GM19328 (cell line): ENCODE data around the gene BBS9.

ENCODE experiments used
- ATAC-seq: cut with Tn5 transposase; IDR thresholded peaks from one replicate; pipeline ENCODE4 v1.9.1; 2021; ENCODE audit warnings: mild to moderate bottlenecking, moderate library complexity; ENCODE audit not compliant: unreplicated experiment

Gene BBS9

DNA sequence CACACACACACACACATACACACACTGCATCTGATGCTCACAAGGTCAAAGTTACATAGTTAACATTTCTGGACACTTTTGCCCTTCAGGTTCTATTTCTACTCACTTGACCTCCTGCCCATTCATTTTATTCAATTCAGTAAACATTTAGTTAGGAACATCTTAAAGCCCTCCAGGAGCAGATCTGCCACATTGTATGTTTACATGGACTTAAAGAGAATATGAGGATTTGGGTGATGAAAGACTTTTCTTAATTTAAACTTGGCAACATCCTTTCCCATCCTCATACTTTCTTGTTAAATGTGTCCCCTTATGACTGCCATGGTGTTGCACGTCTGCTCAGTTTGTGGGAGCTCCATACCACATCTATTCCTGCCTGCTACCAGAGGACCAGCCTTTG lies 453.2 kb downstream of the BBS9 start:
- ATAC-seq = no peak

DNA sequence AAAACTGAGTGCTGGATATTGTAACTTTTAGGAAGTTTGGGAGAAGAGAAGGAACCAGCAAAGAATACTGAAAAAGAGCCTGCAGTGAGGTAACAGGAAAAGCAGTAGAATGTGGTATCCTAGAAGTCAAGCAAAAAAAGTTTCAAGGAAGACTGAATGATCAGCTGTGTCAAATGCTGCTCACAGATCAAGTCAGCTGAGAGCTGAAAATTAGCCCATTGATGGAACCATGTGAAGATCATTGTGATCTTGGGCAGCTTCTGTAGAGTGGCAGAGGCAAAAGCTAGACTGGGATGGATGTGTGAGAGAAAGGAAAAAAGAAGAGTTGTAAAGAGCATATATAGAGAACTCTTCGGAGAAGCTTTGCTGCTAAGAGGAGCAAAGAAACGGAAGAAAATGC lies 460.5 kb downstream of the BBS9 start:
- ATAC-seq = no peak

GRCh38 chr7:33590916-33591315 lies 461.6 kb downstream of the BBS9 start:
- no peak for ATAC-seq

DNA sequence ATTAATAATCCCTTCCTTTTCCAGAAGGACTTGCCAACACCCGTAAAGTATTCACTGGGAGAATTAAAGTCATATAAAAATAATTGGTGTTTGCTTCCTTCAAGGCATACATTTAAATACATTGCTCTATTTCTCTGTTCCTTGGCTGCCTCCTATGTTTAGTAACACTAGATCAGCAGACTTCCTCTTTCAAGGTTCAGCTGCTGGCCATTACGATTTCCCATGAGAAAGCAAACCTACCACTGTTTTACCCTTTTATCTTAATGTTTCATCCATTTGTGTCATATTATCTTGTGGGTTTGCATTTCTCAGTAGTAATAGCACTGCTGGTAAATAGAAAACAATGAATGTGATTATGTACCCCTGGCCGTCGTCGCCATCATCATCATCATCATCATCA lies 462.1 kb downstream of the BBS9 start:
- no peak for ATAC-seq

DNA sequence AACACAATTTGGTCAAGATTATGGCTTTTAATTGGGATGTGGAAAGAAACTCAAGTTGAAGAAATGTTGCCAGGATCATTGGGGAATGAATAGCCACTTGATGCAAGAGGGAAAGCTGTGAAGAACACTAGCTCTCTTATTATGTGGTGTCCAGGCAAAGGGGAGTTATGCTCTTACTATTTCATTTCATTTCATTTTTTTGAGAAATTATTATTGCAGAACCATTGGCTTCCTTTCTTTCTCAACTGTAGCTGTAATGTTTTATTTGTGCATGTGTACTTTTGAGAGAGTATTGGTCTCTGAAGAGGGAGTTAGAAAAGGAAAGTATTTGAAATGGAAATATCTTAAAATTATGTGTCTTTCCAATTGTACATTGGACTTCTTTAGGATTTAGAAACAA lies 463.4 kb downstream of the BBS9 start:
- no peak for ATAC-seq

DNA sequence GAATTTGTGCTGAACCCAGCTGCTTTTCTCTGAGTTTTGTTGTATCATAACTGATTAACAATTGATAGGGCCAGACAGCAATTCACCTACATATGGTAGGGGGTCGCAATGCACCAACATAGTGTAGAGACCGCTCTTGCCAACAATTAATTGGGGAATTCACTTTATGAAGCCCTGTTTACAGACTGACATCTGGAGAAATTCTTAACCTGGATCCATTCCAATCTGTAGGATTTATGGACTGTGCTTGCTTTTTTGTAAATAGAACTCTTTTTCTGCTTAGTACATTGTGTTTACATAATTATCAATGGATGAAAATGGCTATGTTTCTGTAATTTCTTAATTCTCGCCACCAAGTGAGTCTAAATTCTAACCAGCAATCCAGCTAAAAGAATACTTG lies 464.2 kb downstream of the BBS9 start:
- ATAC-seq = no peak

- ATAC-seq = no peak
Measured at GRCh38 chr7:33596686-33597085, 467.3 kb downstream of the BBS9 start.

GRCh38 chr7:33597181-33597580 lies 467.8 kb downstream of the BBS9 start:
- no peak for ATAC-seq

DNA sequence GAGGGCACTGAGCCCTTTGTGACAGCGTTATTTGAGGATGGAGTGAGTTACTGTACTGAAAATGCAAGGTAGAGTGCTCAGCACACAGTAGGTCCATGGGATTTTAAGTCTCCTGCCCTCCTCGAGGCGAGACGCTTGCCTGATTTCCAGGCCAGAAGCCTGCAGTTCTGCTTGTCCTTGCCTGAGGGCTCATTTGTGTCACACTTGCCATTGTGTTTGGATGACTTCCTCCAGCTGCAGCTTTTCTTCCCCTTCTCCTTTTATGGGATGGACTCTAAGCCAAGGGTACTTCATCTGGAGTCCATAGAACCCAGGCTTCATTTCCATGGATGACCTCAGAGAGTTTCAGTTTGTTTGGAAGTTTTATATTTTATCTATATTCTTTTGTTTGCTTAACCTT lies 471.7 kb downstream of the BBS9 start:
- ATAC-seq = no peak

DNA sequence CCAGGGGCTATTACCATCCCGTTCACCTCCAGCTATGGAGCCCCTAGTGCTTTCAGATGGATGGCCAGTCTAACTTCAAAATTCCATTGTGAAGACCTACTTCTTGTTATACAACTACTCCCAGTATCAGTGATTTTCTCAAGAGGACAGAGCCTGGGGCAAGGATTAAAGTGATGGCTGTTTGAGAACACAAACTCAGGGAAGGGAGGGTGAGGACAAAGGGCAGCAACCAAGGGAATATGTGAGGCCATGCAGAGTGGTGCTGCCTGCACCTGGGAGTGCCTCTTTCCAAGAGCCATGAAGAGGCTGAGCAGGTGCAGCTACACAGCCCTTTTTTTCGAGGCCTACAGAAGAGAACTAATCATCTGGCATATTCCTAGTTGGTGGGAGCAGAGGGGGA lies 472.5 kb downstream of the BBS9 start:
- ATAC-seq = no peak

DNA sequence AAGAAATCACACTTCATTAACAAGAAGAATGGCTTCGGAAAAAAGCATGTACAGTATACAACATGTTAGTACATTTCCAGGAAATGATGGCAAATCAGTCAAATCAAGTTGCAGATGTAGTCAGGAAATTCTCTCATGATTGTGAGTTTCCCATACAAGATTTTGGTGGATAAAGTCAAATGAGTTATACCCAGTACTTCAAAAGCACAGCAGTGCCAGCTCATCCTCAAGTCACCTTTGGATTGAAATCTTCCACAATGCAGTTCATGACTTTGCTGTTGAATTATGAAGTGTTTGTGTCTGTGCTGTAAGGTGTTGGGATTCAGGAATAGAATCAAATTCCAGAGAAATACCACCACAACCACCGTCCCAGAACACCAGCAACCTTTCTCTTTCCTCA lies 474.7 kb downstream of the BBS9 start:
- no peak for ATAC-seq

GRCh38 chr7:33610918-33611317 lies 481.6 kb downstream of the BBS9 start:
- no peak for ATAC-seq

DNA sequence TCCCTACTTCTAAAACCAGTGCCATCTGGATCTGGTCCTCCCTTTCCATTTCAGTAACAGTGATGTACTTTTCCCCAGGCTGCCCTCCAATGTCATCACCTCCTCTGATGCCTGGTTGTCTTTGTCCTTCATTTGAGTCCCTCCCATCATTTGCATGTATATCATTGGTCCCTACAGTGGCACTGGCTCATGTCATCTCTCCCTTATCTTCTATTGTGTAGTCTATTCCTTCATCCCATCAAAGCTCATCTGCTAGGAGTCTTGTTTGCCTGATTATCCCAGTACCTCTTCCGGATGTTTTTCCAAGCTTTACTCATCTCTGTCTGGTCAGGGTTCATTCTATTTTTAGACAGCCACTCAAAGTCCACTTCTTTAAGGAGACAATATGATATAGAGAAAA lies 483.1 kb downstream of the BBS9 start:
- ATAC-seq = no peak

GRCh38 chr7:33614357-33615117 lies 485.2 kb downstream of the BBS9 start:
- no peak for ATAC-seq

- no peak for ATAC-seq
Measured at GRCh38 chr7:33616752-33617151, 487.4 kb downstream of the BBS9 start.

DNA sequence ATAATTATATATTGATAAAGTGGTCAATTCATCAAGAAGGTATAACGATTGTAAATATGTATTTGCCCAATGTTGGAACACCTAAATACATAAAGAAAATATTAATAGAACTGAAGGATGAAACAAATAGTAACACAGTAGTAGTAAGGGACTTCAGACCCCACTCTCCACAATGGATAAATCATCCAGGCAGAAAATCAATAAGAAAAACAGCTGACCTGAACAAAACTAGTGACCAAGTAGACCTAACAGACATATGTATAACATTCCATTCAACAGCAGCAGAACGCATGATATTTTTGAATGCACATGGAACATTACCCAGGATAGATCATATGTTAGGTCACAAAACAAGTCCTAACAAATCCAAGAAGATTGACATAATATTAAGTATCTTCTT lies 489.9 kb downstream of the BBS9 start:
- no peak for ATAC-seq

DNA sequence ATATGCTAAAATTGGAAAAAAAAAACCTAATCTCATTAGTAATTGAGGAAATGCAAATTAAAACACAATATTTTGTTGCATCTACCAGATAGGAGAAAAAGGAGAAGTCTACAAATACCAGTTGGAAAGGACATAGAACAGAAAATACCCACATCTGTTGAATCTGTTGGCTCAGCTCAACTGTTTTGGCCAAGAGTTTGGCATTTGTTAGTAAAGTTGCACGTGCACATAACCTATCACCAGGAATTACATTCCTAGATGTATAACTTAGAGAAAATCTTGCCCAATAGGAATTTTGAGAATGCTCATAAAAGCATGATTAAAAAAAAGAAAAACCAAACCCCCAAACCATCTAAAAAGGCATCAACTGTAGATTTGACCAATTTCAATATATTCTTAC lies 493.9 kb downstream of the BBS9 start:
- ATAC-seq = no peak

DNA sequence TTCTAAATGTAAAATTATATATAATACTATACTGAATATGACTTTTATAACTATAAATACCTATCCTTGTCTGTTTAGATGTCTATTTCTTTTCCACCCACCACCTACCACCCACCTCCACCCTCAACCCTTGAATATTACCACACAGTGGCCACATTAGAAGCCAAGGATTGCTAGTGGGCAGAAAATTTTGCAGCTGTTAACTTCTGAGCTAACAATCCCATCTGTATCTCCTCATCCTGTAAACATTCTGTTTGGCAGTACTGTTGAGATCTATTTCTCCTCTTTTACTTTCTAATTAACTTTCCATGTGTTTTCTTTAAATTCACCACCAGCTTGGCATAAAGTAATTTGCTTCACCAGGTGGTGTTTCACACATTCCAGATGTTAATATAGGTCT lies 494.9 kb downstream of the BBS9 start:
- no peak for ATAC-seq

DNA sequence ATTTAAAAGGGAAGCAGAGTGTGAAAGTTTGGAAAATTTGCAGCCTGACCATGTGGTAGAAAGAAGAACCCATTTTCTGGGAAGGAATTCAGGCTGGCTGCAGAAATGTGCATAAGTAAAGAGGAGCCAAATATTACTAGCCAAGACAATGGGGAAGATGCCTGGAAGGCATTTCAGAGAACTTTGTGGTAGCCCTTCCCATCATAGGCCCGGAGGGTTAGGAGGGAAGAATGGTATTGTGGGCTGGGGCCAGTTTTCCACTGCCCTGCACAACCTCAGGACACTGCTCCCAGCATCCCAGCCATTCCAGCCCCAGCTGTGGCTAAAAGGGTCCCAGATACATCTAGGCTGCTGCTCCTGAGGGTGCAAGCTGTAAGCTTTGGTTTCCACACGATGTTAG lies 497.5 kb downstream of the BBS9 start:
- ATAC-seq = no peak

GRCh38 chr7:33627741-33628140 lies 498.4 kb downstream of the BBS9 start:
- no peak for ATAC-seq

DNA sequence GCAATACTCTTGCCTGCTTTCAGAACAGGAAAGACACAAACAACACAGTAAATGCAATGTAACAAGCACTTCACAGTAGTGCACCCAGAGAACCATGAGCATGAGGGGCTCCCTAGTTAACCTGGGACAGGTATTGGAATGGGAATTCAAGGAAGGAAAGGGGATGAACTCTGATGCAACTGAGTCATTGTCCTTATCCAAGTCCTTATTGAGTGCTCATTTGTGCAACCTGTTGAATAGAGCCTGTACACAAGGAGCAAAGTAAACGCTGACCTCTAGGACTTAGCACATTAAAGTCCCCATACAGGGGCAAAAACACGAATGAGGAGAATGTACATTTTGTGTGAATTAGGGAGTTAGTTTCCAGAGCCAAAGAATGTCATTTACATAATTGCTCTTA lies 499.5 kb downstream of the BBS9 start:
- no peak for ATAC-seq

DNA sequence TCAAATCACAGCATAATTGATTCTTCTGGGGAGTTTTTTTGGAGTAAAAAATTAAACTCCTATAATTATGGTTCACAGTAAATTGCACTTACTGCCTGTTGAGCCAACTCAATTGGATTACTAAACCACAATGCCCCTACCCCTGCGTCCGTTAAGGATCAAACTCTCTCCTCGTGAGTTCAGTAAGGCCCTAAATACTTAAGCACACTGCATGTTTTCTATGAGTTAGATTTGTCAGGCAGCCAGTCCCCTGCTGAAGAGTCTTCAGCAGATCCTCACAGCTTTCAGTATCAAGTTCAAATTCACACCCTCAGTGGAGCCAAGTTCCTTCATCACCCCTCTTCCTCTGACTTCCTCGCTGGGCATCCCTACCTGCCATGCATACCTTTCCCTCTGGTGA lies 501.0 kb downstream of the BBS9 start:
- no peak for ATAC-seq

DNA sequence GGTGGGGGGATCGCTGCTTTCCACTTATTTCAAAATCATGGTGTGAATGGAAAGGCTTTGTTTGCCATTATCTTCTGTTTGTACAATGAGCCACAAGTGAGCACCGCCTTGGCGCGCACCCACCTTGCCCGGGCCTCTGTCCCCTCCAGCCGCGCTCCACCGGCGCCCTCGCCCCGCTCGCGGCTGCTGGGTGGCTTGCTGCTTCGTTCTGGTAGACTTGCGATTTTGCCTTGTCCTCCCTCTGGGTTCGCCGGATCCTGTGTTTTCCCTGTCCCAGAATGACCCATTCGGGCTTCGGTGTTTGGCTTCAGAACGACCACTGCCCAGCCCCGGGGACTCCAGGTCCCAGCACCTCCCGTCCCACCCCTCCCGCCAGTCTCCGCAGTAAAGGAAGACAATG lies 503.0 kb downstream of the BBS9 start:
- ATAC-seq = no peak
